Measurements from ENCODE around the gene MINPP1. TPM values are rescaled to one million over a fixed set of nuclear protein-coding genes. Genes with fewer than 3 reads are reported as not detected.
A peak's percentile ranks its signal among the peaks of the same experiment; 100 is the strongest.

Gene MINPP1
- total RNA-seq, 1 donor from 2014 or later = 14.3 TPM

DNA sequence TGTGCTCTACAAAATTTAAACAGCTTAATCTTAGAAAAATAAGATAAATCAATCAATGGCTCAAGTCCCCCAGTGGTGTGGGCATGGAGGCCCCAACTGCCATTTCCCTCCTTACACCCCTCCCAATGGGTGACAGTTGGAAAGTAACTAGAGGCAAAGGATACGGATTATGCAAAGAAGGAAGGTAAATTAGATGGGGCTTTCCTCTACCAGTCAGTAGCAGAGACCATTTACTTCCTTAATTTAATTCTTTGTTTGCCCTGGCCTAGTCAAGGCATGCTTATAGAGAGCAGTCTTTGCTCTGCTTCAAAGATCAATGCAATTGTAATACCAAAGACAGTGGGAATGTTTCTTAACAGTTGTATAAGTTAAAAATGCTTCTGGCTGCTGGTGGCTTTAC, 91.7 kb downstream of the MINPP1 start:
- Histone ChIP-seq H3K36me3 (no peaks in the 10 kb centered on the region), H3K4me1 (peaks cover 0 to 24% of the 10 kb centered on the region in 2 donors), H3K9me3 (no peaks in the 10 kb centered on the region), H3K4me3 (no peak overlapping the region), H3K27me3 (no peaks in the 10 kb centered on the region), H3K27ac (no peak overlapping the region)
- DNase-seq (ENCODE audit: low spot score in 2 of 2) = no peak
- intact Hi-C loops (cut with DNase I) = no loop called here
- TF ChIP-seq, protein P1, sequence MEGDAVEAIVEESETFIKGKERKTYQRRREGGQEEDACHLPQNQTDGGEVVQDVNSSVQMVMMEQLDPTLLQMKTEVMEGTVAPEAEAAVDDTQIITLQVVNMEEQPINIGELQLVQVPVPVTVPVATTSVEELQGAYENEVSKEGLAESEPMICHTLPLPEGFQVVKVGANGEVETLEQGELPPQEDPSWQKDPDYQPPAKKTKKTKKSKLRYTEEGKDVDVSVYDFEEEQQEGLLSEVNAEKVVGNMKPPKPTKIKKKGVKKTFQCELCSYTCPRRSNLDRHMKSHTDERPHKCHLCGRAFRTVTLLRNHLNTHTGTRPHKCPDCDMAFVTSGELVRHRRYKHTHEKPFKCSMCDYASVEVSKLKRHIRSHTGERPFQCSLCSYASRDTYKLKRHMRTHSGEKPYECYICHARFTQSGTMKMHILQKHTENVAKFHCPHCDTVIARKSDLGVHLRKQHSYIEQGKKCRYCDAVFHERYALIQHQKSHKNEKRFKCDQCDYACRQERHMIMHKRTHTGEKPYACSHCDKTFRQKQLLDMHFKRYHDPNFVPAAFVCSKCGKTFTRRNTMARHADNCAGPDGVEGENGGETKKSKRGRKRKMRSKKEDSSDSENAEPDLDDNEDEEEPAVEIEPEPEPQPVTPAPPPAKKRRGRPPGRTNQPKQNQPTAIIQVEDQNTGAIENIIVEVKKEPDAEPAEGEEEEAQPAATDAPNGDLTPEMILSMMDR (IDR thresholded peaks at IDR 0.05) = no peak

DNA sequence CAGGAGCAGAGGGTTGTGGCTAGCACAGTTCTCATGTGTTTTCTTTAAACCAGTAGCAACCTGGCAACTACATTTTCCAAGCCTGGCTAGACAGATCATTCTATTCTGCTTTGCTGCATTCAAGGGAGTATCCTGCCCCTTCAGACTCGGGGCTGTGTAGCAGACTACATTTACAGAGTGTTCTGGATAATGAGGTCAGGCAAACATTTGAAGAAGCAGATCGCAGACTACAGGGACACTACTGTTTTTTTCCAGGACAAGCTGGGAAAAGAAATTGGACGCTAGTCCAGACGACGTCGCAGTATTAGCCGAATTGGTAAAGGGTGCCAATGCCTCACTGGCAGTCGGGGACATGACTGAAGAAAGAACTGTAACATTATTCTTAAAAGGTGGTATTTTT, 94.0 kb downstream of the MINPP1 start:
- no peak for DNase-seq (ENCODE audit: low spot score in 2 of 2)

DNA sequence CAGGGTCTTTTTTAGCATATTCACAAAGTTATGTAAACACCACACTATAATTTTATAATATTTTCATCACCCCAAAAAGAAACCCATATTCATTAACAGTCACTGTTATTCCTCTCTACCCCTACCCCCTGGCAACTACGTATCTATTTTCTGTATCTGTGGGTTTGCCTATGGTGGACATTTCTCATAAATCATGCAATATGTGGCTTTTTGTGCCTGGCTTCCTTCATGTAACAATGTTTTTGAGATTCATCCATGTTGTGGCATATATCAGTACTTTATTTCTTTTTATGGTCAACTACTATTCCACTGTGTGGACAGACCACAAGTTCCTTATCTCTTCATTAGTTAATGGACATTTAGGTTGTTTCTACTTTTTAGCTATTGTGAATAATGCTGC, 95.9 kb downstream of the MINPP1 start:
- TF ChIP-seq, protein P1 (IDR thresholded peaks at IDR 0.05) = no peak

More for the DNA sequence above, 94.0 kb downstream of the MINPP1 start:
- peaks cover 0 to 20% of the 10 kb centered on the region in 2 donors for H3K4me1 ChIP-seq
- intact Hi-C loops (cut with DNase I) = no loop called here
- TF ChIP-seq, protein P1 (IDR thresholded peaks at IDR 0.05) = no peak
- no peaks in the 10 kb centered on the region for H3K9me3 ChIP-seq
- H3K27ac ChIP-seq = peak overlapping the region; percentile 51 to 75
- no peaks in the 10 kb centered on the region for H3K27me3 ChIP-seq
- no peaks in the 10 kb centered on the region for H3K36me3 ChIP-seq
- H3K4me3 ChIP-seq = peak overlapping the region in 1 of 2 donors; percentile 47

More for the DNA sequence above, 95.9 kb downstream of the MINPP1 start:
- no peaks in the 10 kb centered on the region for H3K9me3 ChIP-seq
- intact Hi-C loops (cut with DNase I) = no loop called here
- H3K36me3 ChIP-seq = no peaks in the 10 kb centered on the region
- peaks cover 0 to 5% of the 10 kb centered on the region in 2 donors for H3K4me1 ChIP-seq
- H3K27ac ChIP-seq = no peak overlapping the region
- no peak for DNase-seq (ENCODE audit: low spot score in 2 of 2)
- no peak overlapping the region for H3K4me3 ChIP-seq
- no peaks in the 10 kb centered on the region for H3K27me3 ChIP-seq

Other genes with a start within 250 kb of the MINPP1 start
- 10.9 TPM for gene NUTM2D, start 147.1 kb upstream of the MINPP1 start, total RNA-seq
- 14.8 TPM for gene PAPSS2, start 155.0 kb downstream of the MINPP1 start, total RNA-seq

Measured in ascending aorta (tissue), 2 donors.